ENCODE data around the gene PLA2G2A. TPM values are rescaled to one million over a fixed set of nuclear protein-coding genes. Genes with fewer than 3 reads are reported as not detected.

PLA2G2A gene
- total and polyA plus RNA-seq, 9 donors = 23.0 to 819 (median 143) TPM

GRCh38 chr1:19942088-19942487 lies 37.3 kb downstream of the PLA2G2A start:
- 60 to 64% (median 61%) methylated on average over 3 of the region's 3 CpGs for WGBS, 3 donors
- Histone ChIP-seq H3K9me3 (no peaks in the 10 kb centered on the region), H3K4me1 (ENCODE audit: insufficient read depth) (no peaks in the 10 kb centered on the region), H3K36me3 (no peaks in the 10 kb centered on the region), H3K27ac (no peak overlapping the region), H3K27me3 (no peaks in the 10 kb centered on the region), H3K4me3 (no peak overlapping the region)
- TF ChIP-seq EP300 (IDR thresholded peaks at IDR 0.05) = no peak
- no peak for TF ChIP-seq POLR2A (IDR thresholded peaks at IDR 0.05)
- TF ChIP-seq CTCF (IDR thresholded peaks at IDR 0.05) = no peak
- intact Hi-C loops (cut with DNase I) = no loop called here
- DNase-seq = no peak

GRCh38 chr1:19941206-19941568 lies 38.2 kb downstream of the PLA2G2A start:
- intact Hi-C loops (cut with DNase I) = no loop called here
- DNase-seq = no peak
- H3K4me3 ChIP-seq = no peak overlapping the region
- no peaks in the 10 kb centered on the region for H3K36me3 ChIP-seq
- 89 to 95% (median 90%) methylated on average over 3 of the region's 3 CpGs for WGBS, 3 donors
- H3K4me1 ChIP-seq (ENCODE audit: insufficient read depth) = no peaks in the 10 kb centered on the region
- H3K27ac ChIP-seq = no peak overlapping the region
- H3K27me3 ChIP-seq = no peaks in the 10 kb centered on the region
- TF ChIP-seq CTCF (IDR thresholded peaks at IDR 0.05) = no peak
- TF ChIP-seq POLR2A (IDR thresholded peaks at IDR 0.05) = no peak
- TF ChIP-seq EP300 (IDR thresholded peaks at IDR 0.05) = no peak
- H3K9me3 ChIP-seq = no peaks in the 10 kb centered on the region

- TF ChIP-seq CTCF (IDR thresholded peaks at IDR 0.05) = no peak
- no peak for TF ChIP-seq EP300 (IDR thresholded peaks at IDR 0.05)
- no peak for TF ChIP-seq POLR2A (IDR thresholded peaks at IDR 0.05)
- Histone ChIP-seq H3K9me3 (no peaks in the 10 kb centered on the region), H3K36me3 (no peaks in the 10 kb centered on the region), H3K4me1 (ENCODE audit: insufficient read depth) (no peaks in the 10 kb centered on the region), H3K27ac (no peak overlapping the region), H3K4me3 (no peak overlapping the region), H3K27me3 (no peaks in the 10 kb centered on the region)
- no peak for DNase-seq
- 72 to 75% (median 73%) methylated on average over 7 of the region's 7 CpGs for WGBS, 3 donors
- intact Hi-C loops (cut with DNase I) = no loop called here
These were observed 38.8 kb downstream of the PLA2G2A start for GRCh38 chr1:19940486-19941205.

GRCh38 chr1:19938472-19938871 lies 40.9 kb downstream of the PLA2G2A start:
- 94 to 96% (median 95%) methylated on average over 1 of the region's 1 CpG for WGBS, 3 donors
- intact Hi-C loops (cut with DNase I) = no loop called here
- H3K27me3 ChIP-seq = no peaks in the 10 kb centered on the region

More at GRCh38 chr1:19938472-19938871, 40.9 kb downstream of the PLA2G2A start:
- Histone ChIP-seq H3K4me3 (no peak overlapping the region), H3K9me3 (no peaks in the 10 kb centered on the region), H3K36me3 (no peaks in the 10 kb centered on the region), H3K4me1 (ENCODE audit: insufficient read depth) (no peaks in the 10 kb centered on the region), H3K27ac (no peak overlapping the region)
- DNase-seq = no peak
- TF ChIP-seq CTCF (IDR thresholded peaks at IDR 0.05) (no peak), EP300 (IDR thresholded peaks at IDR 0.05) (no peak), POLR2A (IDR thresholded peaks at IDR 0.05) (no peak)
